A549 (cell line): Measurements from ENCODE around the gene ADCY6. TPM values are rescaled to one million over a fixed set of nuclear protein-coding genes. Genes with fewer than 3 reads are reported as not detected.

Experiments used
- ATAC-seq, 2 experiments: fragments of 200-7000 bp in 1 of 2; fragments of >200 bp in 1 of 2; cut with Nextera tagmentation in 1 of 2; cut with Tn5 transposase in 1 of 2; 3 replicates each; pipeline versions ENCODE4 v1.8.0 to v1.9.1; 2018 to 2020; ENCODE audit warnings: mild to moderate bottlenecking in 1 of 2, moderate library complexity in 1 of 2
- CTCF ChIA-PET: fragments of 300-600 bp; sonication (Branson Sonifier 250); formaldehyde crosslinking; extraction: SDS; loops from one replicate; lab custom pipeline; 2021; ENCODE audit warnings: antibody characterized with exemption, inconsistent platforms; lab: Yijun Ruan, JAX
- POLR2A ChIA-PET: fragments of 350-600 bp; formaldehyde crosslinking; extraction: SDS; loops from one replicate; lab custom pipeline; 2021; ENCODE audit warnings: antibody characterized with exemption, inconsistent platforms; lab: Yijun Ruan, JAX
- DNase-seq, 2 experiments: peaks; one replicate each; pipeline versions ENCODE4 v3.0.0 to v3.0.0-alpha.2; 2011 to 2016; ENCODE audit warnings: low read depth in 1 of 2, low spot score in 1 of 2
- FAIRE-seq: peaks from 2 replicates; lab custom pipeline; 2011; peaks lifted over from hg19 to GRCh38; lab: Jason Lieb, UNC
- H3K27ac ChIP-seq, 2 experiments: fragments of >200 bp; sonication (Bioruptor Twin); formaldehyde crosslinking; 3 replicates each; pipeline ENCODE4 v1.5.1; 2016 to 2017
- H3K4me1 ChIP-seq: fragments of >200 bp; sonication (Bioruptor Twin); formaldehyde crosslinking; 3 replicates; pipeline ENCODE4 v1.6.1; 2016
- H3K4me2 ChIP-seq: fragments of >200 bp; sonication (Bioruptor Twin); formaldehyde crosslinking; 3 replicates; pipeline ENCODE4 v1.6.1; 2016
- H3K4me3 ChIP-seq: fragments of >200 bp; sonication (Bioruptor Twin); formaldehyde crosslinking; 3 replicates; pipeline ENCODE4 v1.5.1; 2016
- H3K9me3 ChIP-seq: fragments of >200 bp; sonication (Bioruptor Twin); formaldehyde crosslinking; 3 replicates; pipeline ENCODE4 v1.6.1; 2016
- EHF ChIP-seq: fragments of 250-450 bp; sonication (Bioruptor Pico); IDR thresholded peaks from 2 replicates; pipeline ENCODE4 v1.5.0; 2020; ENCODE audit warnings: mild to moderate bottlenecking
- EP300 ChIP-seq, 2 experiments: fragments of >200 bp; sonication (Bioruptor Twin); formaldehyde crosslinking; IDR thresholded peaks; 2 replicates in 1 of 2; 3 replicates in 1 of 2; pipeline ENCODE4 v1.6.1; 2016 to 2017
- GATA3 ChIP-seq: IDR thresholded peaks from 2 replicates; pipeline ENCODE4 v1.6.1; 2012; ENCODE audit warnings: borderline replicate concordance
- HDAC2 ChIP-seq: fragments of 200-600 bp; sonication (generic); IDR thresholded peaks from 2 replicates; pipeline ENCODE4 v1.6.1; 2016
- JUN ChIP-seq, 2 experiments: fragments of >200 bp; sonication (Bioruptor Twin); formaldehyde crosslinking; IDR thresholded peaks; 2 replicates in 1 of 2; 3 replicates in 1 of 2; pipeline ENCODE4 v1.6.1; 2016 to 2017
- JUNB ChIP-seq: fragments of >200 bp; sonication (Bioruptor Twin); formaldehyde crosslinking; IDR thresholded peaks from 2 replicates; pipeline ENCODE4 v1.6.1; 2016
- KDM1A ChIP-seq: fragments of 200-600 bp; sonication (generic); IDR thresholded peaks from 2 replicates; pipeline ENCODE4 v1.6.1; 2016; ENCODE audit warnings: low read depth, mild to moderate bottlenecking
- NR3C1 ChIP-seq: fragments of >200 bp; sonication (Bioruptor Twin); formaldehyde crosslinking; IDR thresholded peaks from 3 replicates; pipeline ENCODE4 v1.6.1; 2017
- PHF8 ChIP-seq: fragments of 200-600 bp; sonication (generic); IDR thresholded peaks from 2 replicates; pipeline ENCODE4 v1.6.1; 2016; ENCODE audit warnings: low read depth, mild to moderate bottlenecking, antibody characterized with exemption, moderate library complexity, borderline replicate concordance
- POLR2A ChIP-seq: IDR thresholded peaks from 2 replicates; pipeline ENCODE4 v1.6.1; 2012; ENCODE audit warnings: mild to moderate bottlenecking, low read length
- POLR2AphosphoS2 ChIP-seq: conservative IDR thresholded peaks from 2 replicates; pipeline ENCODE4 v1.6.1; 2012; ENCODE audit warnings: low read length, improper control_type of control experiment, inconsistent platforms
- RARB ChIP-seq: fragments of 250-450 bp; sonication (Bioruptor Pico); IDR thresholded peaks from 2 replicates; pipeline ENCODE4 v1.8.0; 2021; ENCODE audit warnings: mild to moderate bottlenecking, moderate library complexity
- RCOR1 ChIP-seq: fragments of 150-350 bp; IDR thresholded peaks from 2 replicates; pipeline ENCODE4 v1.6.1; 2014; ENCODE audit warnings: antibody characterized with exemption, low read length, low read depth
- RNF2 ChIP-seq: fragments of 200-600 bp; sonication (generic); IDR thresholded peaks from 2 replicates; pipeline ENCODE4 v1.6.1; 2016; ENCODE audit warnings: low read depth, mild to moderate bottlenecking, antibody characterized with exemption, moderate library complexity, borderline replicate concordance
- TFCP2L1 ChIP-seq: fragments of 250-450 bp; sonication (Bioruptor Pico); IDR thresholded peaks from 2 replicates; pipeline ENCODE4 v1.5.0; 2021; ENCODE audit warnings: mild to moderate bottlenecking
- TP53 ChIP-seq: fragments of 250-450 bp; sonication (Bioruptor Pico); IDR thresholded peaks from 2 replicates; pipeline ENCODE4 v1.5.0; 2021; ENCODE audit warnings: mild to moderate bottlenecking, moderate library complexity
- ZNF302 ChIP-seq: fragments of 250-450 bp; sonication (Bioruptor Pico); IDR thresholded peaks from 2 replicates; pipeline ENCODE4 v1.9.0; 2021; ENCODE audit warnings: inconsistent platforms, mild to moderate bottlenecking, moderate library complexity
- WGBS: methylation state at CpG from one replicate; pipeline ENCODE4 v1.1.6; 2017; ENCODE audit errors: missing lambda C conversion rate; 5-methylcytosine and 5-hydroxymethylcytosine counted together
- polyA plus RNA-seq, 4 experiments: library from polyadenylated mRNA; depleted of rRNA in 3 of 4; stranded (reverse); fragments of >200 nt; fragmentation: RNase III in 1 of 4; extraction: RNeasy Plus Mini Kit Qiagen cat#74134 plus additional on column Dnase treatment in 1 of 4; gene quantifications; 2 replicates in 3 of 4; 3 replicates in 1 of 4; pipeline ENCODE4 v1.2.3, GENCODE V29; 2011 to 2017
- TF ChIP-seq, protein P1 (sequence below): fragments of 250-450 bp; sonication (Bioruptor Pico); IDR thresholded peaks from 2 replicates; pipeline ENCODE4 v1.5.0; 2020; ENCODE audit warnings: low read depth, mild to moderate bottlenecking, moderate library complexity
- TF ChIP-seq, protein P2 (sequence below): fragments of >200 bp; sonication (Bioruptor Twin); formaldehyde crosslinking; IDR thresholded peaks from 3 replicates; pipeline ENCODE4 v1.5.1; 2016
- TF ChIP-seq, protein P3 (sequence below): IDR thresholded peaks from 2 replicates; pipeline ENCODE4 v1.6.1; 2012
- TF ChIP-seq, protein P4 (sequence below): fragments of 150-350 bp; IDR thresholded peaks from 2 replicates; pipeline ENCODE4 v1.6.1; 2014; ENCODE audit warnings: low read depth, mild to moderate bottlenecking, low read length

ADCY6 gene
- polyA plus RNA-seq, 2 of the 4 experiments (the other 2 are of a cell fraction), result 16.3 to 20.8 TPM

DNA sequence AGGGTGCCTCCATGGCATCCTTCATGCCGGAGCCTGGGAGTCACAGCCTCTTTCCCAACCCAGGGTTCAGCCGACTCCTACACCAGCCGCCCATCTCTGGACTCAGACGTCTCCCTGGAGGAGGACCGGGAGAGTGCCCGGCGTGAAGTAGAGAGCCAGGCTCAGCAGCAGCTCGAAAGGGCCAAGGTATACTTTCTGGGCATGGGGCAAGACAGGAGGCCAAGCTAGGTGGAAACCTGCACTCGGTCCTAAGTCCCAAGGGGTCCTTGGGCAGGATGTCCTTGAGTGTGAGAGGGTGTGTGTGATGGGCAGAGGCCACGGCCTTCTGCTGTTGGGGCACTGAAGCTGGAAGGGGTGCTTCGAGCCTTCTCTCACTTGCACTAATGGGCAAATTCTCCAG, 34.4 kb upstream of the ADCY6 start:
- DNase-seq (no peak), FAIRE-seq (no peak), ATAC-seq (no peak)
- WGBS, result 82% methylated on average over 11 of the region's 11 CpGs
- ChIA-PET POLR2A (no interaction called here), CTCF (interaction anchor here (0.7 to 18.2 kb wide), 7 partner anchors 8 to 67 kb away, joined by 3 to 230 read pairs (median 4); partner anchors contain the start of gene CACNB3)
- Histone ChIP-seq H3K27ac (no peak overlapping the region), H3K4me3 (no peak overlapping the region), H3K9me3 (no peaks in the 10 kb centered on the region), H3K4me2 (no peak overlapping the region), H3K4me1 (0 out of 3 replicates have a peak, but pooled peaks cover under 1% of the 10 kb centered on the region)
- TF ChIP-seq, protein P1, sequence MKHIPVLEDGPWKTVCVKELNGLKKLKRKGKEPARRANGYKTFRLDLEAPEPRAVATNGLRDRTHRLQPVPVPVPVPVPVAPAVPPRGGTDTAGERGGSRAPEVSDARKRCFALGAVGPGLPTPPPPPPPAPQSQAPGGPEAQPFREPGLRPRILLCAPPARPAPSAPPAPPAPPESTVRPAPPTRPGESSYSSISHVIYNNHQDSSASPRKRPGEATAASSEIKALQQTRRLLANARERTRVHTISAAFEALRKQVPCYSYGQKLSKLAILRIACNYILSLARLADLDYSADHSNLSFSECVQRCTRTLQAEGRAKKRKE (CRISPR knock-in tag), result no peak
- TF ChIP-seq NR3C1, result no peak
- no peak for TF ChIP-seq ZNF302 (CRISPR knock-in tag)
- TF ChIP-seq POLR2AphosphoS2, result no peak
- no peak for TF ChIP-seq RNF2
- TF ChIP-seq, protein P2, sequence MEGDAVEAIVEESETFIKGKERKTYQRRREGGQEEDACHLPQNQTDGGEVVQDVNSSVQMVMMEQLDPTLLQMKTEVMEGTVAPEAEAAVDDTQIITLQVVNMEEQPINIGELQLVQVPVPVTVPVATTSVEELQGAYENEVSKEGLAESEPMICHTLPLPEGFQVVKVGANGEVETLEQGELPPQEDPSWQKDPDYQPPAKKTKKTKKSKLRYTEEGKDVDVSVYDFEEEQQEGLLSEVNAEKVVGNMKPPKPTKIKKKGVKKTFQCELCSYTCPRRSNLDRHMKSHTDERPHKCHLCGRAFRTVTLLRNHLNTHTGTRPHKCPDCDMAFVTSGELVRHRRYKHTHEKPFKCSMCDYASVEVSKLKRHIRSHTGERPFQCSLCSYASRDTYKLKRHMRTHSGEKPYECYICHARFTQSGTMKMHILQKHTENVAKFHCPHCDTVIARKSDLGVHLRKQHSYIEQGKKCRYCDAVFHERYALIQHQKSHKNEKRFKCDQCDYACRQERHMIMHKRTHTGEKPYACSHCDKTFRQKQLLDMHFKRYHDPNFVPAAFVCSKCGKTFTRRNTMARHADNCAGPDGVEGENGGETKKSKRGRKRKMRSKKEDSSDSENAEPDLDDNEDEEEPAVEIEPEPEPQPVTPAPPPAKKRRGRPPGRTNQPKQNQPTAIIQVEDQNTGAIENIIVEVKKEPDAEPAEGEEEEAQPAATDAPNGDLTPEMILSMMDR, result no peak
- no peak for TF ChIP-seq EHF
- TF ChIP-seq PHF8, result no peak
- TF ChIP-seq JUNB, result no peak
- TF ChIP-seq TP53 (CRISPR knock-in tag), result no peak

DNA sequence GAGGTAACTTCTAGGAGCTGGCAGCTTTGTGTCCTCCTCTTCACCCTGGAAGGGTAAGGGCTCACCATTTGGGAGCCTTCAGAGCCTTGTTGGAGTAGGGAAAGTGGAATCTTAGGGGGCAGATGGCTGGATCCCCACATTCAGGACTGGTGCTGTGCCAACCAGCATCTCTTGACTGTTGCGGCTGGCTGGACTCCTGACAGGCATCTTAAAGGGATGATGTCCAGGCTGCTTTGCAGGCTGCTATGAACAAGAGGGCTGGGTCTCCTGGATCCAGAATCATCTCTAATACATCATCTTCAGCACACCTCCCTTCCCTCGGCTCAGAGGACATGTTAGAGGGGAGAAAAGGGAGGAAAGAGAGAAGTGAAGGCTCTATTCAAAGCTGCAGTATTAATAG, 33.8 kb upstream of the ADCY6 start:
- ATAC-seq, result no peak
- Histone ChIP-seq H3K4me1 (peaks cover 1% of the 10 kb centered on the region; the same call in 1 of the 3 replicates), H3K4me2 (no peak overlapping the region), H3K27ac (no peak overlapping the region), H3K9me3 (no peaks in the 10 kb centered on the region), H3K4me3 (no peak overlapping the region)
- DNase-seq, result no peak
- 90% methylated on average over 2 of the region's 2 CpGs for WGBS
- CTCF ChIA-PET, result interaction anchor here (1.0 to 18.2 kb wide), 5 partner anchors 7 to 68 kb away, joined by 3 to 230 read pairs (median 7); partner anchors contain the start of gene CACNB3
- FAIRE-seq, result no peak
- no peak for TF ChIP-seq KDM1A
- TF ChIP-seq JUNB, result no peak
- TF ChIP-seq RARB (CRISPR knock-in tag), result no peak
- no peak for TF ChIP-seq HDAC2
- no peak for TF ChIP-seq JUN (IDR thresholded peaks at IDR 0.05)
- POLR2A ChIA-PET, result no interaction called here

DNA sequence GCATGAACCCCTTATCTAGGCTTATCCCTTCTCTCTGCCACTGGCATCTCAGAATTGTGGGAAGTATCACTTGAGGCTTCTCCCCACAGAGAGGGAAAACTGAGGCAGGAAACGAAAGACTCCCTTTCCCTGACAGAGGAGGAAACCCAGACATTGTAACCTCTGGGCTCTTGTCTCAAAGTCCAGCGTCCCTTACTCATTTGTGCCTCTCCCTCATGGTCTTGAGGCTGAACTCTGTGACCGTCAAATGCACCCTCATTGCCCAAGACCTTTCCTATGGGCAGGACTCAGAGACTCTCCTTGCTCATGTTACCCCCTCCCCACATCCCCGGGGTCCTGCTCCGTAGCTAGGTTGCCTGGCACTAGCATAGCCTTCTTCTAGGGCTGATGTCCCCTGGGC, 33.2 kb upstream of the ADCY6 start:
- peaks cover 6% of the 10 kb centered on the region; the same call in 1 of the 3 replicates for H3K4me1 ChIP-seq
- FAIRE-seq (no peak), DNase-seq (no peak), ATAC-seq (no peak)
- H3K4me3 ChIP-seq, result no peak overlapping the region
- CTCF ChIA-PET, result interaction anchor here (1.1 to 18.2 kb wide), 4 partner anchors 7 to 68 kb away, joined by 5 to 230 read pairs (median 9); partner anchors contain the start of gene CACNB3
- no peak for TF ChIP-seq RCOR1
- TF ChIP-seq TP53 (CRISPR knock-in tag), result no peak
- no peak for TF ChIP-seq GATA3
- TF ChIP-seq HDAC2, result no peak
- TF ChIP-seq POLR2A, result no peak
- TF ChIP-seq, protein P3, sequence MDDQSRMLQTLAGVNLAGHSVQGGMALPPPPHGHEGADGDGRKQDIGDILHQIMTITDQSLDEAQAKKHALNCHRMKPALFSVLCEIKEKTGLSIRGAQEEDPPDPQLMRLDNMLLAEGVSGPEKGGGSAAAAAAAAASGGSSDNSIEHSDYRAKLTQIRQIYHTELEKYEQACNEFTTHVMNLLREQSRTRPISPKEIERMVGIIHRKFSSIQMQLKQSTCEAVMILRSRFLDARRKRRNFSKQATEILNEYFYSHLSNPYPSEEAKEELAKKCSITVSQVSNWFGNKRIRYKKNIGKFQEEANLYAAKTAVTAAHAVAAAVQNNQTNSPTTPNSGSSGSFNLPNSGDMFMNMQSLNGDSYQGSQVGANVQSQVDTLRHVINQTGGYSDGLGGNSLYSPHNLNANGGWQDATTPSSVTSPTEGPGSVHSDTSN, result no peak
- TF ChIP-seq, protein P4, sequence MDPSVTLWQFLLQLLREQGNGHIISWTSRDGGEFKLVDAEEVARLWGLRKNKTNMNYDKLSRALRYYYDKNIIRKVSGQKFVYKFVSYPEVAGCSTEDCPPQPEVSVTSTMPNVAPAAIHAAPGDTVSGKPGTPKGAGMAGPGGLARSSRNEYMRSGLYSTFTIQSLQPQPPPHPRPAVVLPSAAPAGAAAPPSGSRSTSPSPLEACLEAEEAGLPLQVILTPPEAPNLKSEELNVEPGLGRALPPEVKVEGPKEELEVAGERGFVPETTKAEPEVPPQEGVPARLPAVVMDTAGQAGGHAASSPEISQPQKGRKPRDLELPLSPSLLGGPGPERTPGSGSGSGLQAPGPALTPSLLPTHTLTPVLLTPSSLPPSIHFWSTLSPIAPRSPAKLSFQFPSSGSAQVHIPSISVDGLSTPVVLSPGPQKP, result no peak
- no peak for TF ChIP-seq EP300 (IDR thresholded peaks at IDR 0.05)
- no peak for TF ChIP-seq TFCP2L1 (CRISPR knock-in tag)
- 77% methylated on average over 4 of the region's 5 CpGs for WGBS
- H3K4me2 ChIP-seq, result no peak overlapping the region
- POLR2A ChIA-PET, result no interaction called here
- H3K27ac ChIP-seq, result no peak overlapping the region
- no peaks in the 10 kb centered on the region for H3K9me3 ChIP-seq
